Measurements from ENCODE around the gene CHEK2.

DNA sequence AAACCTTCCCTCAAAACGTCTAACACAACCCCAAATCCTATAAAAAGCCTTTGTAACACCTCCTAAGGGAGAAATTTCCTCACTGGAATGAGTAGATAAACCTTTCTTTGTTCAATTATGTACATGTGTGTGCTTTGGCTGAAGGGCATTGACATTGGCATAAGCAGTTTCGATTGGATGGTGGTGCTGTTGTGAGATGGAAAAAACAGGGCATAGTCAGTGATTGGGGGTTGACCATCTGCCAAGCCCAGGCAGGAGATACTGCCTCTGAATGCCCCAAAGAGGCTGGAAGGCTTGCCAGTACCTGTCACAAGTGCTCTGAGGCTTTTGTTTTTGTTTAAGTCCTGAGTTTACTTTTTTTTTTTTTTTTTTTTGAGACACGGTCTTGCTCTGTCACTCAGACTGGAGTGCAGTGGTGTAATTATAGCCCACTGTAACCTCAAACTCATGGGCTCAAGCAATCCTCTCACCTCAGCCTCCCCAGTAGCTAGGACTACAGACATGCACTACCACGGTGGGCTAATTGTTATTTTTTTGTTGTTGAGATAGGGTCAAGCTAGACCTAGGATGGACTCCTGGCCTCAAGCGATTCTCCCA lies 29.7 kb upstream of the CHEK2 start:
- no peak for TF ChIP-seq TAF1 (IDR thresholded peaks at IDR 0.05; ENCODE audit: borderline replicate concordance, low read depth, low read length)
- no peak for TF ChIP-seq POLR2A (IDR thresholded peaks at IDR 0.05; ENCODE audit: low read depth, low read length)

Data from GM12892 (cell line).